GM12874 (cell line): ENCODE data around the gene PARK7.

Experiments used
- TF ChIP-seq, protein P1 (sequence below): IDR thresholded peaks from 2 replicates; pipeline ENCODE4 v1.5.1; 2011; ENCODE audit warnings: low read depth, mild to moderate bottlenecking, control low read depth, low read length, moderate library complexity; ENCODE audit not compliant: insufficient read depth

The PARK7 gene

DNA sequence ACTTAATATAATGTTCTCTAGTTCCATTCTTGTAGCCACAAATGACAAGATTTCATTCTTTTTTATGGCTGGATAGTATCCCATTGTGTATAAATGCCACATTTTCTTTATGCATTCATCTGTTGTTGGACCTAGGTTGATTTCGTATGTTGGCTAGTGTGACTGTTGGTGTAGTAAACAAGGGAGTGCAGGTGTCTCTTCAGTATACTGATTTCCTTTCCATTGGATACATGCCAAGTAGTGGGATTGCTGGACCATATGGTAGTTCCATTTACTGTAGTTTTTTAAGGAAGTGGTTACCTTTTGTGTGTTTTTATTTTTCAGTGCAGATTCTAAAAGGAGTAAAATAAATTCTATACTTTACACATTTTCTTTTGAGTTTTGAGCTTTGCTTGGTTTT is 5.7 kb downstream of the PARK7 start:
- TF ChIP-seq, protein P1, sequence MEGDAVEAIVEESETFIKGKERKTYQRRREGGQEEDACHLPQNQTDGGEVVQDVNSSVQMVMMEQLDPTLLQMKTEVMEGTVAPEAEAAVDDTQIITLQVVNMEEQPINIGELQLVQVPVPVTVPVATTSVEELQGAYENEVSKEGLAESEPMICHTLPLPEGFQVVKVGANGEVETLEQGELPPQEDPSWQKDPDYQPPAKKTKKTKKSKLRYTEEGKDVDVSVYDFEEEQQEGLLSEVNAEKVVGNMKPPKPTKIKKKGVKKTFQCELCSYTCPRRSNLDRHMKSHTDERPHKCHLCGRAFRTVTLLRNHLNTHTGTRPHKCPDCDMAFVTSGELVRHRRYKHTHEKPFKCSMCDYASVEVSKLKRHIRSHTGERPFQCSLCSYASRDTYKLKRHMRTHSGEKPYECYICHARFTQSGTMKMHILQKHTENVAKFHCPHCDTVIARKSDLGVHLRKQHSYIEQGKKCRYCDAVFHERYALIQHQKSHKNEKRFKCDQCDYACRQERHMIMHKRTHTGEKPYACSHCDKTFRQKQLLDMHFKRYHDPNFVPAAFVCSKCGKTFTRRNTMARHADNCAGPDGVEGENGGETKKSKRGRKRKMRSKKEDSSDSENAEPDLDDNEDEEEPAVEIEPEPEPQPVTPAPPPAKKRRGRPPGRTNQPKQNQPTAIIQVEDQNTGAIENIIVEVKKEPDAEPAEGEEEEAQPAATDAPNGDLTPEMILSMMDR, result no peak

DNA sequence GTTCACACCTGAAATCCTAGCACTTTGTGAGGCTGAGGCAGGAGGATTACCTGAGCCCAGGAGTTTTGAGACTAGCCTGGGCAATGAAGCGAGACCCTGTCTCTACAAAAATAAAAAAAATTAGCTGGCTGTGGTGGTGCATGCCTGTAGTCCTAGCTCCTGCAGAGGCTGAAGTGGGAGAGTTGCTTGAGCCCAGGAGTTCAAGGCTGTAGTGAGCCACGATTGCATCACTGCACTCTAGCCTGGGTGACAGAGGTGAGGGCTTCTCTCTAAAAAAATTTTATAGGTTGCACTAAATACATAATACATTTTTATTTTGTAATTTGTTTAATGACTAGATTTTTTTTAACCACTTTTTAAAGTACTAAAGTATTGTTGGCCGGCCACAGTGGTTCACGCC is 6.1 kb downstream of the PARK7 start:
- TF ChIP-seq, protein P1, result no peak

DNA sequence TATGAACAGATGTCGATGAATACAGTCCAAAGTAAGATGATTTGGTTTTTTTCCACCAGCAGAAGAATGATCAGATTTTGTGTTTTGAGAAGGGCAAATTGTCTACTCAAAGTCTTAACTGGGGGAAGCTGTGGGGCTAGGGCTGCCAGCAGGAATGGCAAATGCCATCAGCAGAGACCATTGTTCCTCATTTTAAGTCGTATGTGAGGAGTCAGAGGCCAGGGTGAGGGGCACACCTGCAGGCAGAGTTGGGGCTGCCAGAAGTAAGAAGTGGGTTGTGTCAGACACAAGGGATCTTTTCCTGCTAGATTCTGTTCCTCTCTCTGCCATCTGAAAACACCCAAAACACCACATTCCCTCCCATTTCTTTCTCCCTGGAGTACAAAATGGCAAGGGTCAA is 8.7 kb downstream of the PARK7 start:
- TF ChIP-seq, protein P1, result no peak

DNA sequence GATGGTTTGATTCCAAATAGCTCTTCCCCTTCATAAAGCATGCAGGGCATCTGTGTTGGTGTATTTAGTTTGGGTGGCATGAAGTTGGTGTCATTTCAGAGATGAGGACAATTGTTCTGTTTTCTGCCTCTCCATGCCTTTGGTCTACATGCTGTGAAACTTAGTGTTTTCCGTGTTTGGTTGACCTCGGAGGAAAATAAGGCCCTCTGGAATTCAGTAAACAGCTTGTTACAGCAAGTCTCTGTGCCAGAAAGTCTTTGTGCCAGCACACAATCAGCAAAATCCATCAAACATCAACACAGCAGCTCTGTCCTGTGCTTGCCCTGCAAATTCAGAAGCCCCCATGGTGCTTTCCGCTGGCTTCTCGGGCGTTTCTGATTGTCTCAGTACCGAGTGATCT is 9.5 kb downstream of the PARK7 start:
- TF ChIP-seq, protein P1, result no peak

DNA sequence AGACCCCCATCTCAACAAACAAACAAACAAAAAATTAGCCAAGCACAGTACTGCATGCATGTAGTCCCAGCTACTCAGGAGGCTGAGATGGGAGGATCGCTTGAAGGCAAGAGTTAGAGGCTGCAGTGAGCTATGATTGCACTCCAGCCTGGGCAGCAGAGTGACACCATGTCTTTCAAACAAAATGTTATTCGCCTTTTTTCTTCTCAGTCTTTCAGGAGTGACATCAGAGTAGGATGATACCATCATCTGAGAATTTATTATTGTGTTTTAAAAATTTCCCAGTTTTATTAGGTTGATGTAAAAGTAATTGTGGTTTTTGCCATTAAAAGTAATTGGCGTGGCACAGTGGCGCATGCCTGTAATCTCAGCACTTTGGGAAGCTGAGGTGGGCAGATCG is 10.8 kb downstream of the PARK7 start:
- TF ChIP-seq, protein P1, result no peak

DNA sequence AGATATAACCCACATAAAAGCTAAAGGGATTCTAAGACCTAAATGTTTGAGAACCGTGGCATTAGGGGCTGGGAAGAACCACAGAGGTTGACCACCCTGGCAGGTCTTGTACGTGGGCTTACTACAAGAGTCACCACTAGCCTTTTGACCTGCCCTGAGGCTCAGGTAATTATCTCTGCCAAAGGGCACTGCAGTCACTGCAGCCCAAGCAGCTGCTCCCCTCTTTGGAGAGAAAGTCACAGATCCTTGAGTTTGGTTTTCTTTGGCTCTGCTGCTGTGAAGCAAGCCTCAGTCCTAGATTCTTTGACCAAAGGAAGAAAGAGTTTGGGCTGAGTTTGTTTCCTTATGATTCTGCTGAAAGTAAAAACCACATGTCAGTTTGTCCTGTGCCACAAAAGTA is 11.6 kb downstream of the PARK7 start:
- TF ChIP-seq, protein P1, result no peak

DNA sequence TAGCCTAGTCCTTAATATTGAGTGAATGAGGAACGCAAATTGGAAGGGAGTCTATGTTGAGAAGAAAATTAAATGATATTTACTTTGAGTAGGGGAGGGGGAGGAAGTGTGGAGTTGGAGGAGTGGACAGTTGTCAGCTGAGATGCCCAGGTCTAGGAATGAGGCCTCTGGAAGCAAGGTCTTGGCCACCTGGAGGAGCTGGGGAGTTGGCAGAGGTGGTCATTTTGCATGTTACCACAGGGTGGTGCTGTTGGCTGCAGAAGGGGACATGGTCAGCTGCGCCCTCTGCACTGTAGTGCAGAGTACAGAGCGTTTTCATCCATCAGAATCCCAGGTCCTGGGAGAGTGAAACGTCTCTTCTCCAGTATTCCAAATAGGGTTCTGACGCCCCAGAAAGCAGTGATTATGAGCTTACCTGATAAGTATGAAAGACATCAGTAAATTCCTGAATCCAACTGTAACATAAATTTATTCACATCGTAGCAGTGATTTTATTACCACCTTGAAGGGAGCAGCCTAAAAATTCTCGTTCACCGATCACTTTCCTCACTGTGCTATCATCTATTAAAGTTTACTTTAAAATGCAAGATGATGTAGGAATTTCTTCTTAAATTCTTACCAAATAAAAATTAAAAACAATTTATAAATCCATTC is 13.8 kb downstream of the PARK7 start:
- TF ChIP-seq, protein P1, result peak; percentile 74

DNA sequence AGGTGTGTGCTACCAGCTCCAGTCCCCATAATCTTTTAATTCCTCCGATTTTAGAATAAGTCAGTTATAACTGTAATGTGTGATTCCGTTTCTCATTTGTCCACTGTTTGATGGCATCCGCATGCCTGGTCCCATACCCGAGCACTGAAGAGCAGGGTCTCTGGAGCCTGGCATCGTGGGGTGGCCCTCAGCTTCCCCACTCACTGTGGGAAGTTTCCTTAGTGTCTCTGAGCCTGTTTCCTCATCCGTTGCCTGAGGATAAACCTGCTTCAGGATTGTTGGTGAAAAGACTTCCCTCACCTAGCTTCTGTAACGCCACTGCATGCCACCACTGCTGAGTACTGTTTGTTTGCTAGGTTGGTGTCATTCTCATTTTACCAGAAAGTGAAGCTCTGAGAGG is 19.5 kb downstream of the PARK7 start:
- TF ChIP-seq, protein P1, result no peak
